H9 (cell line): ENCODE measurements around the gene NADSYN1. TPM values are rescaled to one million over a fixed set of nuclear protein-coding genes. Genes with fewer than 3 reads are reported as not detected.
"Not testable (repeated sequence)": the region's sequence is repeated elsewhere in the genome, so short reads cannot be mapped to it uniquely, and the experiment has no call there.

Source experiments
- DNase-seq: peaks from one replicate; pipeline ENCODE4 v3.0.0-alpha.2; 2017
- H2AFZ ChIP-seq: one replicate; pipeline ENCODE4 v1.6.1; 2013; ENCODE audit warnings: mild to moderate bottlenecking, low read length, control low read depth, moderate library complexity
- H2AK5ac ChIP-seq: 2 replicates; pipeline ENCODE4 v1.6.1; 2013; ENCODE audit warnings: low read length, control low read depth, mixed read lengths; ENCODE audit not compliant: insufficient read length
- H2BK120ac ChIP-seq: one replicate; pipeline ENCODE4 v1.6.1; 2013; ENCODE audit warnings: low read depth, mild to moderate bottlenecking, low read length, control low read depth, inconsistent platforms; ENCODE audit not compliant: poor library complexity, severe bottlenecking
- H2BK12ac ChIP-seq: 2 replicates; pipeline ENCODE4 v1.6.1; 2013; ENCODE audit warnings: low read length, control low read depth, mixed read lengths, low read depth; ENCODE audit not compliant: insufficient read length
- H2BK15ac ChIP-seq: 2 replicates; pipeline ENCODE4 v1.6.1; 2013; ENCODE audit warnings: low read depth, low read length, control low read depth
- H2BK20ac ChIP-seq: one replicate; pipeline ENCODE4 v1.6.1; 2013; ENCODE audit warnings: low read depth, mild to moderate bottlenecking, low read length, control low read depth, inconsistent platforms; ENCODE audit not compliant: poor library complexity, severe bottlenecking
- H2BK5ac ChIP-seq: 2 replicates; pipeline ENCODE4 v1.6.1; 2013; ENCODE audit warnings: low read length, control low read depth, mixed read lengths; ENCODE audit not compliant: insufficient read length
- H3K14ac ChIP-seq: 2 replicates; pipeline ENCODE4 v1.6.1; 2013; ENCODE audit warnings: low read length, control low read depth; ENCODE audit not compliant: insufficient read depth
- H3K18ac ChIP-seq: 2 replicates; pipeline ENCODE4 v1.6.1; 2013; ENCODE audit warnings: low read depth, mild to moderate bottlenecking, mixed read lengths, low read length, control low read depth; ENCODE audit not compliant: insufficient read length
- H3K23ac ChIP-seq: 2 replicates; pipeline ENCODE4 v1.6.1; 2013; ENCODE audit warnings: low read length, control low read depth, mixed read lengths, low read depth; ENCODE audit not compliant: insufficient read length
- H3K23me2 ChIP-seq: 2 replicates; pipeline ENCODE4 v1.6.1; 2013; ENCODE audit warnings: low read depth, mild to moderate bottlenecking, mixed read lengths, low read length, control low read depth; ENCODE audit not compliant: insufficient read length, poor library complexity, severe bottlenecking
- H3K27ac ChIP-seq: 2 replicates; pipeline ENCODE4 v1.5.1; 2013; ENCODE audit warnings: low read length, control low read depth, mixed read lengths, low read depth; ENCODE audit not compliant: insufficient read length
- H3K27me3 ChIP-seq: 2 replicates; pipeline ENCODE4 v1.6.1; 2013; ENCODE audit warnings: low read length, control low read depth, inconsistent platforms; ENCODE audit not compliant: insufficient read depth
- H3K4ac ChIP-seq: 2 replicates; pipeline ENCODE4 v1.6.1; 2013; ENCODE audit warnings: low read depth, mild to moderate bottlenecking, control low read depth, inconsistent platforms, low read length, moderate library complexity
- H3K4me1 ChIP-seq: 2 replicates; pipeline ENCODE4 v1.6.1; 2013; ENCODE audit warnings: low read length, control low read depth, inconsistent platforms; ENCODE audit not compliant: insufficient read depth
- H3K4me2 ChIP-seq: 2 replicates; pipeline ENCODE4 v1.6.1; 2013; ENCODE audit warnings: low read length, control low read depth, mixed read lengths; ENCODE audit not compliant: insufficient read length, insufficient read depth
- H3K56ac ChIP-seq: 2 replicates; pipeline ENCODE4 v1.6.1; 2013; ENCODE audit warnings: low read depth, mild to moderate bottlenecking, mixed read lengths, low read length, control low read depth; ENCODE audit not compliant: insufficient read length
- H3K79me1 ChIP-seq: 2 replicates; pipeline ENCODE4 v1.6.1; 2013; ENCODE audit warnings: low read depth, mild to moderate bottlenecking, moderate library complexity, low read length, control low read depth, inconsistent platforms; ENCODE audit not compliant: insufficient read depth, poor library complexity, severe bottlenecking
- H3K79me2 ChIP-seq: 2 replicates; pipeline ENCODE4 v1.6.1; 2013; ENCODE audit warnings: low read length, control low read depth, inconsistent platforms; ENCODE audit not compliant: insufficient read depth
- H3K9ac ChIP-seq: 2 replicates; pipeline ENCODE4 v1.6.1; 2013; ENCODE audit warnings: low read length, control low read depth, mixed read lengths; ENCODE audit not compliant: insufficient read length; ENCODE audit errors: extremely low read depth
- H3K9me3 ChIP-seq: one replicate; pipeline ENCODE4 v1.6.1; 2013; ENCODE audit warnings: low read depth, low read length, inconsistent platforms; ENCODE audit not compliant: control insufficient read depth
- H3T11ph ChIP-seq: one replicate; pipeline ENCODE4 v1.6.1; 2013; ENCODE audit warnings: mild to moderate bottlenecking, low read length, control low read depth, inconsistent platforms
- H4K20me1 ChIP-seq: one replicate; pipeline ENCODE4 v1.6.1; 2013; ENCODE audit not compliant: control insufficient read depth, insufficient read length, insufficient read depth
- H4K5ac ChIP-seq: 2 replicates; pipeline ENCODE4 v1.6.1; 2013; ENCODE audit warnings: low read depth, mild to moderate bottlenecking, mixed read lengths, low read length, control low read depth; ENCODE audit not compliant: insufficient read length
- H4K8ac ChIP-seq: replicated peaks from 2 replicates; pipeline ENCODE4 v1.6.1; 2013; ENCODE audit warnings: low read length, control low read depth, mixed read lengths, low read depth; ENCODE audit not compliant: insufficient read length
- H4K91ac ChIP-seq: 2 replicates; pipeline ENCODE4 v1.6.1; 2013; ENCODE audit warnings: low read depth, mild to moderate bottlenecking, moderate library complexity, mixed read lengths, low read length, control low read depth; ENCODE audit not compliant: insufficient read length
- H3K27ac Mint-ChIP-seq, 3 experiments: 2 replicates in 2 of 3; 3 replicates in 1 of 3; pipeline ENCODE4 v1.8.0; 2020 to 2021; ENCODE audit warnings: mixed read lengths in 3 of 3, mild to moderate bottlenecking in 1 of 3, moderate library complexity in 1 of 3
- H3K27me3 Mint-ChIP-seq: 2 replicates; pipeline ENCODE4 v1.8.0; 2021; ENCODE audit warnings: low read depth, mild to moderate bottlenecking, moderate library complexity, mixed read lengths
- H3K36me3 Mint-ChIP-seq, 3 experiments: 2 replicates in 2 of 3; 3 replicates in 1 of 3; pipeline ENCODE4 v1.8.0; 2020 to 2021; ENCODE audit warnings: low read depth in 3 of 3, mixed read lengths in 3 of 3; ENCODE audit not compliant: insufficient read depth in 1 of 3
- H3K4me1 Mint-ChIP-seq, 2 experiments: 2 replicates each; pipeline ENCODE4 v1.8.0; 2020; ENCODE audit warnings: mixed read lengths in 2 of 2
- H3K4me3 Mint-ChIP-seq, 2 experiments: 2 replicates in 1 of 2; 3 replicates in 1 of 2; pipeline ENCODE4 v1.8.0; 2020 to 2021; ENCODE audit warnings: mild to moderate bottlenecking in 2 of 2, mixed read lengths in 2 of 2, moderate library complexity in 1 of 2
- H3K9me3 Mint-ChIP-seq, 2 experiments: 2 replicates in 1 of 2; 3 replicates in 1 of 2; pipeline ENCODE4 v1.8.0; 2020; ENCODE audit warnings: mild to moderate bottlenecking in 2 of 2, mixed read lengths in 2 of 2, moderate library complexity in 1 of 2
- WGBS: extraction: QIAGEN DNeasy Blood & Tissue Kit; methylation state at CpG from one replicate; pipeline ENCODE4 v1.1.7; 2013; ENCODE audit warnings: missing lambda C conversion rate, low lambda C conversion rate, mixed read lengths; ENCODE audit not compliant: insufficient read length; ENCODE audit errors: extremely low coverage; 5-methylcytosine and 5-hydroxymethylcytosine counted together
- total RNA-seq: library from RNA; stranded (reverse); gene quantifications from 2 replicates; pipeline ENCODE4 v1.2.1, GENCODE V29; 2021
- TF ChIP-seq, protein P1 (sequence below): fragments of 200-600 bp; sonication (generic); conservative IDR thresholded peaks from 3 replicates; pipeline ENCODE4 v1.8.0; 2021; ENCODE audit warnings: antibody characterized with exemption, mild to moderate bottlenecking

The NADSYN1 gene
- total RNA-seq, 1 experiment from 2014 or later, result 44.2 TPM

DNA sequence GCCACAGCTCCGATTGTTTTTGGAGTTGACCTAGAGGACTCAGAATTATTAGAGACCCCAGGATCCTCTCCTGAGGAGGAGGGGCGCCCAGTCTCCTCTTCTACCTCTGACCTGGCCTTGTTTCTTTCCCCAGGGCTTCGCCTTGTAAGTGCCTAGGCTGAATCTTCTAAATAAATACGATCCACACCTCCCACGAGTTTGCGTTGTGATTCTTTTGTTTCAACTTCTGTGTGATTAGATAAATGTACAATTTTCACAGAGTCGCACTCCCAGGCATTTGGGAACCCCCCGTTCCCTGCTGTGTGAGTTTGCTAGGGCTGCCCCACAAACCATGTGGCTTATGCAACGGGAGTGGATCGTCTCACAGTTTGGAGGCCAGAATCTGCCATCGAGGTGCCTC is 86.0 kb downstream of the NADSYN1 start:
- no peak overlapping the region for H3K56ac ChIP-seq
- no peaks in the 10 kb centered on the region for H3K79me1 ChIP-seq
- no peak overlapping the region for H2BK5ac ChIP-seq
- Mint-ChIP-seq H3K4me3 (no peak overlapping the region), H3K27me3 (peaks cover 17% of the 10 kb centered on the region), H3K36me3 (peaks cover 5 to 12% (median 6%) of the 10 kb centered on the region in 3 experiments; a peak in 6 of 7 replicates), H3K4me1 (peaks cover 11 to 13% of the 10 kb centered on the region in 2 experiments), H3K9me3 (peaks cover 6 to 7% of the 10 kb centered on the region in 2 experiments), H3K27ac (0 out of 7 replicates have a peak overlapping the region, but pooled peaks of 1 of the 3 experiments have one; percentile 74)
- H3K4me1 ChIP-seq, result no peaks in the 10 kb centered on the region
- H3K9ac ChIP-seq, result no peak overlapping the region
- H3K9me3 ChIP-seq, result no peaks in the 10 kb centered on the region
- no peak overlapping the region for H3K23ac ChIP-seq
- H3K27me3 ChIP-seq, result no peaks in the 10 kb centered on the region
- no peak overlapping the region for H2BK15ac ChIP-seq
- no peak overlapping the region for H4K8ac ChIP-seq
- no peak overlapping the region for H2BK12ac ChIP-seq
- H3K4me2 ChIP-seq, result no peak overlapping the region
- no peak overlapping the region for H3K4ac ChIP-seq
- H3T11ph ChIP-seq, result no peak overlapping the region
- no peaks in the 10 kb centered on the region for H3K23me2 ChIP-seq
- no peak overlapping the region for H4K91ac ChIP-seq
- no peak overlapping the region for H4K5ac ChIP-seq
- H2AK5ac ChIP-seq, result no peak overlapping the region
- H3K79me2 ChIP-seq, result no peaks in the 10 kb centered on the region
- H4K20me1 ChIP-seq, result no peaks in the 10 kb centered on the region
- TF ChIP-seq, protein P1, sequence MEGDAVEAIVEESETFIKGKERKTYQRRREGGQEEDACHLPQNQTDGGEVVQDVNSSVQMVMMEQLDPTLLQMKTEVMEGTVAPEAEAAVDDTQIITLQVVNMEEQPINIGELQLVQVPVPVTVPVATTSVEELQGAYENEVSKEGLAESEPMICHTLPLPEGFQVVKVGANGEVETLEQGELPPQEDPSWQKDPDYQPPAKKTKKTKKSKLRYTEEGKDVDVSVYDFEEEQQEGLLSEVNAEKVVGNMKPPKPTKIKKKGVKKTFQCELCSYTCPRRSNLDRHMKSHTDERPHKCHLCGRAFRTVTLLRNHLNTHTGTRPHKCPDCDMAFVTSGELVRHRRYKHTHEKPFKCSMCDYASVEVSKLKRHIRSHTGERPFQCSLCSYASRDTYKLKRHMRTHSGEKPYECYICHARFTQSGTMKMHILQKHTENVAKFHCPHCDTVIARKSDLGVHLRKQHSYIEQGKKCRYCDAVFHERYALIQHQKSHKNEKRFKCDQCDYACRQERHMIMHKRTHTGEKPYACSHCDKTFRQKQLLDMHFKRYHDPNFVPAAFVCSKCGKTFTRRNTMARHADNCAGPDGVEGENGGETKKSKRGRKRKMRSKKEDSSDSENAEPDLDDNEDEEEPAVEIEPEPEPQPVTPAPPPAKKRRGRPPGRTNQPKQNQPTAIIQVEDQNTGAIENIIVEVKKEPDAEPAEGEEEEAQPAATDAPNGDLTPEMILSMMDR, result no peak
- H3K27ac ChIP-seq, result no peak overlapping the region
- DNase-seq, result no peak
- no peak overlapping the region for H2BK20ac ChIP-seq
- H3K18ac ChIP-seq, result no peak overlapping the region
- WGBS, result no CpG with 5 or more reads among the region's 11 CpGs
- no peak overlapping the region for H2BK120ac ChIP-seq
- H2AFZ ChIP-seq, result no peak overlapping the region
- H3K14ac ChIP-seq, result no peak overlapping the region

DNA sequence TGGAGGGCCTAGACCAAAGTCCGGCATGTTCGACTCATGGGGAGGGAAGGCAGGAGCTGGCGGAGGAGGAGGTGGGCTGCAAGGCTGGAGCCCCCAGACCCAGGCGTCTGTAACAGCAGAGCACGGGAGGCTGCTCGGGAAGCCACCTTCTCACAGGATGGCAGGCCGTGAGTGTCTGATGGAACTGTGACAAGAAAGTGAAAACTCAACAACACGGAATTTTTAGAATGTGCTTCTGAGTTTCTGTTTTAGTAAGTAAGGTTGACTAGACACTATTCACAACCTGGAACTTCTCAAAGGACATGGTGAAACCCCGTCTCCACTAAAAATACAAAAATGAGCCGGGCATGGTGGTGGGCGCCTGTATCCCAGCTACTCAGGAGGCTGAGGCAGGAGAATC is 87.0 kb downstream of the NADSYN1 start:
- DNase-seq, H3K23me2 ChIP-seq, H3K4me3 Mint-ChIP-seq, H3K14ac ChIP-seq, H3K9me3 Mint-ChIP-seq, H2BK120ac ChIP-seq, H3K79me1 ChIP-seq, H4K8ac ChIP-seq, H2BK12ac ChIP-seq, H2BK15ac ChIP-seq, H3T11ph ChIP-seq, H2BK20ac ChIP-seq, H3K9ac ChIP-seq, H3K27ac ChIP-seq, H3K23ac ChIP-seq, H2AK5ac ChIP-seq, H3K9me3 ChIP-seq, H3K4ac ChIP-seq, H4K5ac ChIP-seq, H4K20me1 ChIP-seq, H3K27ac Mint-ChIP-seq, H3K27me3 ChIP-seq, H3K4me1 ChIP-seq, H2BK5ac ChIP-seq, H3K79me2 ChIP-seq, H3K18ac ChIP-seq, H3K56ac ChIP-seq, H3K4me2 ChIP-seq, H2AFZ ChIP-seq, H4K91ac ChIP-seq: not testable (repeated sequence)
- WGBS, result no CpG with 5 or more reads among the region's 11 CpGs
- Mint-ChIP-seq H3K4me1 (peaks cover 21 to 22% of the 10 kb centered on the region in 2 experiments), H3K27me3 (peaks cover 17% of the 10 kb centered on the region), H3K36me3 (peaks cover 5 to 12% (median 6%) of the 10 kb centered on the region in 3 experiments; a peak in 6 of 7 replicates)
